Choroid plexus epithelial cell (primary cell): ENCODE results near the gene RSPH6A.

Source experiments
- DNase-seq: peaks from one replicate; pipeline ENCODE4 v3.0.0-alpha.2; 2010; ENCODE audit warnings: low read depth
- H3K4me3 ChIP-seq: 2 replicates; pipeline ENCODE4 v1.5.1; 2011; ENCODE audit warnings: low read depth, mild to moderate bottlenecking, control low read depth, low read length, moderate library complexity
- CTCF ChIP-seq: conservative IDR thresholded peaks from 2 replicates; pipeline ENCODE4 v1.5.1; 2011; ENCODE audit warnings: low read depth, mild to moderate bottlenecking, control low read depth, inconsistent platforms, low read length, moderate library complexity

RSPH6A gene

GRCh38 chr19:45825917-45826893, 11.1 kb upstream of the RSPH6A start:
- no peak for DNase-seq
- no peak for TF ChIP-seq CTCF

GRCh38 chr19:45825263-45825605, 10.1 kb upstream of the RSPH6A start:
- no peak for DNase-seq
- no peak for TF ChIP-seq CTCF
- H3K4me3 ChIP-seq: no peak overlapping the region

More at GRCh38 chr19:45825917-45826893, 11.1 kb upstream of the RSPH6A start:
- no peak overlapping the region for H3K4me3 ChIP-seq

- no peak overlapping the region for H3K4me3 ChIP-seq
- TF ChIP-seq CTCF: no peak
- DNase-seq: no peak
Observed at GRCh38 chr19:45824531-45825262, 9.6 kb upstream of the RSPH6A start.

- H3K4me3 ChIP-seq: no peak overlapping the region
- no peak for DNase-seq
- TF ChIP-seq CTCF: no peak
Observed at GRCh38 chr19:45824041-45824471, 8.9 kb upstream of the RSPH6A start.

GRCh38 chr19:45823182-45823581, 8.1 kb upstream of the RSPH6A start:
- H3K4me3 ChIP-seq: no peak overlapping the region
- no peak for DNase-seq
- no peak for TF ChIP-seq CTCF

GRCh38 chr19:45822716-45823115, 7.6 kb upstream of the RSPH6A start:
- DNase-seq: no peak
- TF ChIP-seq CTCF: no peak

More at GRCh38 chr19:45822716-45823115, 7.6 kb upstream of the RSPH6A start:
- H3K4me3 ChIP-seq: no peak overlapping the region
